Activated T-cell treated with anti-CD3 and anti-CD28 coated beads, Interleukin-2, amount 50 U/mL, for 72 hours (primary cell): ENCODE measurements around the gene ZBTB8B. TPM values are rescaled to one million over a fixed set of nuclear protein-coding genes. Genes with fewer than 3 reads are reported as not detected.
"Not testable (repeated sequence)": the region's sequence is repeated elsewhere in the genome, so short reads cannot be mapped to it uniquely, and the experiment has no call there.

ENCODE experiments used
- ATAC-seq, 2 donors: fragments of 150-1000 bp; cut with Tn5 transposase; replicated peaks in 1 of 2; 2 replicates each; pipeline ENCODE4 v1.10.0; 2021; ENCODE audit warnings: moderate library complexity in 2 of 2, mild to moderate bottlenecking in 1 of 2
- DNase-seq, 2 donors: peaks; one replicate each; pipeline ENCODE4 v3.0.0; 2021 to 2022; ENCODE audit warnings: mixed read lengths in 1 of 2
- H3K27ac Mint-ChIP-seq: one replicate; pipeline ENCODE4 v1.8.0; 2022; ENCODE audit warnings: mild to moderate bottlenecking, moderate library complexity, mixed read lengths
- H3K27me3 Mint-ChIP-seq: one replicate; pipeline ENCODE4 v1.8.0; 2022; ENCODE audit warnings: low read depth, mixed read lengths
- H3K36me3 Mint-ChIP-seq, 2 donors: one replicate each; pipeline ENCODE4 v1.8.0; 2022; ENCODE audit warnings: mixed read lengths in 2 of 2, mild to moderate bottlenecking in 1 of 2; ENCODE audit not compliant: insufficient read depth in 2 of 2
- H3K4me1 Mint-ChIP-seq: one replicate; pipeline ENCODE4 v1.8.0; 2022; ENCODE audit warnings: low read depth, mixed read lengths
- H3K4me3 Mint-ChIP-seq, 2 donors: one replicate each; pipeline ENCODE4 v1.8.0; 2022; ENCODE audit warnings: mild to moderate bottlenecking in 2 of 2, mixed read lengths in 2 of 2, moderate library complexity in 2 of 2
- H3K9me3 Mint-ChIP-seq, 2 donors: one replicate each; pipeline ENCODE4 v1.8.0; 2022; ENCODE audit warnings: mixed read lengths in 2 of 2
- total RNA-seq, 2 donors: library from RNA; stranded (reverse); gene quantifications; one replicate each; pipeline ENCODE4 v1.2.3, GENCODE V29; 2022

ZBTB8B gene
- total RNA-seq, result not detected

- no peak within 1 kb of the TSS for H3K27ac Mint-ChIP-seq
- peaks cover 12% of the 10 kb centered on the region for H3K4me1 Mint-ChIP-seq
- peak within 1 kb of the TSS; percentile 82 to 92 for H3K4me3 Mint-ChIP-seq
- H3K36me3 Mint-ChIP-seq, result no peaks in the 10 kb centered on the region
- peaks cover 53% of the 10 kb centered on the region for H3K27me3 Mint-ChIP-seq
- ATAC-seq (peak; percentile 75 to 81), DNase-seq (peak; percentile 59 to 64)
- H3K9me3 Mint-ChIP-seq, result no peaks in the 10 kb centered on the region
These were observed at the start of gene ZBTB8B for GRCh38 chr1:32464716-32465577. TSS of gene ZBTB8B (plus strand) at chr1:32465072. CDS start at chr1:32470625, 5,553 bp downstream.

GRCh38 chr1:32421775-32422174 lies 43.1 kb upstream of the ZBTB8B start:
- H3K4me1 Mint-ChIP-seq, result peaks cover 4% of the 10 kb centered on the region
- no peak for DNase-seq
- H3K27ac Mint-ChIP-seq, result no peak overlapping the region
- no peak overlapping the region for H3K4me3 Mint-ChIP-seq
- peaks cover 17% of the 10 kb centered on the region for H3K27me3 Mint-ChIP-seq
- ATAC-seq, result no peak
- H3K36me3 Mint-ChIP-seq, result no peaks in the 10 kb centered on the region
- no peaks in the 10 kb centered on the region for H3K9me3 Mint-ChIP-seq

- H3K9me3 Mint-ChIP-seq, result no peaks in the 10 kb centered on the region
- H3K27me3 Mint-ChIP-seq, result peaks cover 55% of the 10 kb centered on the region
- ATAC-seq (no peak), DNase-seq (no peak)
- H3K4me1 Mint-ChIP-seq, result peaks cover 4% of the 10 kb centered on the region
- H3K36me3 Mint-ChIP-seq, result no peaks in the 10 kb centered on the region
- H3K27ac Mint-ChIP-seq, result no peak overlapping the region
- no peak overlapping the region for H3K4me3 Mint-ChIP-seq
These were observed 38.2 kb upstream of the ZBTB8B start for GRCh38 chr1:32426489-32427255.

DNA sequence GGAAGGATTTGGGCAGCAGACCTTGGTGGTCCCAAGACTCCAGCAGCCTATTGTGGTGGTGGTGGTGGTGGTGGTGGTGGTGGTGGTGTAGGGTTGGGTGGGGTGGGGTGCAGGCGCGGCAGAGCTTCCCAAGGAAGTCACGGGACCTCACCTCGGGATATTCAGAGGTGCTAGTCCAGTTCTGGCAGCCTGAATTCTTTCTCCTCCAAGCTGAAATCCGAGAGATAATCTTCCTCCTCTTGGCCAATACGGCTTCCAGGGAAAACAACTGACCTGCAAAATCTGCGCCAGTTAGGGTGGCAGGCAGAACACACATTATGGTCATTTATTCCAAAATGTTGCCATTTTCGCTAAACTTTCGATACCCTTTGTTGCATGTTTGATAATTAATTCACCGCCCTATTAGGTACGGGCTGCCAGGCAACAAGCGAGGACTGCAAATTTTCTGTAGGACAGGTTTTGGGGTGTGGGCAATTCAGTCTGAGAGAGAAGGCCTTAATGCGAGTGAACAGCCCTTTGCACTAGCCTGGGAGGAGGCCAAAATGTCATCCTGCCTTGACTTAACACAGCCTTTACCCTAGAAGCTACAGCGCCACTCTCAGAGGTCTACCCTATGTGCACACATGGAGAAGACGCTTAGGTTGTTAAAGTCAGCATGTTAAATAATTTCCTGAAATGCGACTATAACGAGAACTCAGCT lies 37.5 kb upstream of the ZBTB8B start:
- Mint-ChIP-seq H3K4me1 (peaks cover 4% of the 10 kb centered on the region), H3K27ac (no peak overlapping the region), H3K4me3 (no peak overlapping the region), H3K36me3 (no peaks in the 10 kb centered on the region), H3K9me3 (no peaks in the 10 kb centered on the region), H3K27me3 (peaks cover 61% of the 10 kb centered on the region)
- ATAC-seq (no peak), DNase-seq (no peak)

GRCh38 chr1:32431736-32432400 lies 33.0 kb upstream of the ZBTB8B start:
- ATAC-seq, result no peak
- Mint-ChIP-seq H3K27me3 (peaks cover 67% of the 10 kb centered on the region), H3K9me3 (no peaks in the 10 kb centered on the region), H3K27ac (no peak overlapping the region), H3K36me3 (no peaks in the 10 kb centered on the region), H3K4me1 (no peaks in the 10 kb centered on the region), H3K4me3 (no peak overlapping the region)
- no peak for DNase-seq

GRCh38 chr1:32438136-32438535 lies 26.7 kb upstream of the ZBTB8B start:
- Mint-ChIP-seq H3K4me3 (no peak overlapping the region), H3K36me3 (peaks cover 4 to 5% of the 10 kb centered on the region in 2 donors), H3K9me3 (peaks cover 0 to 5% of the 10 kb centered on the region in 2 donors), H3K4me1 (no peaks in the 10 kb centered on the region), H3K27me3 (peaks cover 24% of the 10 kb centered on the region), H3K27ac (no peak overlapping the region)
- DNase-seq (no peak), ATAC-seq (no peak)

GRCh38 chr1:32438777-32439176 lies 26.1 kb upstream of the ZBTB8B start:
- H3K27ac Mint-ChIP-seq, H3K4me3 Mint-ChIP-seq, DNase-seq, H3K36me3 Mint-ChIP-seq, H3K9me3 Mint-ChIP-seq, ATAC-seq, H3K4me1 Mint-ChIP-seq: not testable (repeated sequence)
- H3K27me3 Mint-ChIP-seq, result peaks cover 17% of the 10 kb centered on the region

- not testable (repeated sequence) for H3K27ac Mint-ChIP-seq, H3K9me3 Mint-ChIP-seq, H3K4me3 Mint-ChIP-seq, H3K36me3 Mint-ChIP-seq, ATAC-seq, H3K4me1 Mint-ChIP-seq, DNase-seq
- peaks cover 21% of the 10 kb centered on the region for H3K27me3 Mint-ChIP-seq
These were observed 23.4 kb upstream of the ZBTB8B start for GRCh38 chr1:32441467-32441866.

GRCh38 chr1:32447469-32448185 lies 17.2 kb upstream of the ZBTB8B start:
- Mint-ChIP-seq H3K27me3 (peaks cover 18% of the 10 kb centered on the region), H3K27ac (no peak overlapping the region), H3K4me3 (no peak overlapping the region), H3K36me3 (peaks cover 4 to 13% of the 10 kb centered on the region in 2 donors), H3K4me1 (no peaks in the 10 kb centered on the region), H3K9me3 (peaks cover 7 to 8% of the 10 kb centered on the region in 2 donors)
- ATAC-seq (no peak), DNase-seq (no peak)

GRCh38 chr1:32448186-32448772 lies 16.6 kb upstream of the ZBTB8B start:
- not testable (repeated sequence) for H3K9me3 Mint-ChIP-seq, H3K4me3 Mint-ChIP-seq
- H3K36me3 Mint-ChIP-seq, result peaks cover 4 to 13% of the 10 kb centered on the region in 2 donors

GRCh38 chr1:32448773-32449456 lies 16.0 kb upstream of the ZBTB8B start:
- ATAC-seq, result no peak
- peak in 1 of 2 donors; percentile 22 for DNase-seq
- peaks cover 4 to 13% of the 10 kb centered on the region in 2 donors for H3K36me3 Mint-ChIP-seq
- no peak overlapping the region for H3K27ac Mint-ChIP-seq
- no peak overlapping the region for H3K4me3 Mint-ChIP-seq
- H3K27me3 Mint-ChIP-seq, result peaks cover 18% of the 10 kb centered on the region
- peaks cover 7 to 8% of the 10 kb centered on the region in 2 donors for H3K9me3 Mint-ChIP-seq
- no peaks in the 10 kb centered on the region for H3K4me1 Mint-ChIP-seq

More at GRCh38 chr1:32448186-32448772, 16.6 kb upstream of the ZBTB8B start:
- H3K4me1 Mint-ChIP-seq, H3K27ac Mint-ChIP-seq, ATAC-seq: not testable (repeated sequence)
- peak; percentile 51 to 58 for DNase-seq
- H3K27me3 Mint-ChIP-seq, result peaks cover 18% of the 10 kb centered on the region
